Esophagus mucosa (tissue), 1 donor: ENCODE measurements around the gene KCTD7. TPM values are rescaled to one million over a fixed set of nuclear protein-coding genes. Genes with fewer than 3 reads are reported as not detected.
"Not testable (repeated sequence)": the region's sequence is repeated elsewhere in the genome, so short reads cannot be mapped to it uniquely, and the experiment has no call there.

Source experiments
- ATAC-seq: fragments of 200-7000 bp; cut with Tn5 transposase; one replicate; pipeline ENCODE4 v1.9.1; 2020
- total RNA-seq: library from RNA; stranded (reverse); gene quantifications from one replicate; pipeline ENCODE4 v1.2.4, GENCODE V29; 2023
- donor health status: DM: yes; HTN: yes; CAD: no.

KCTD7 gene
- total RNA-seq, 1 donor from 2014 or later = 2.1 TPM

- ATAC-seq = no peak
These were observed 11.4 kb upstream of the KCTD7 start for GRCh38 chr7:66617295-66617694.

GRCh38 chr7:66619341-66619948 lies 9.2 kb upstream of the KCTD7 start:
- ATAC-seq = not testable (repeated sequence)

- no peak for ATAC-seq
These were observed 2.2 kb upstream of the KCTD7 start for GRCh38 chr7:66626331-66626934.

- no peak for ATAC-seq
These were observed 1.5 kb upstream of the KCTD7 start for GRCh38 chr7:66627151-66627681.

GRCh38 chr7:66627881-66628360 lies 760 bp upstream of the KCTD7 start:
- peak; percentile 3 for ATAC-seq

- peak; percentile 2 for ATAC-seq
These were observed 761 bp downstream of the KCTD7 start for GRCh38 chr7:66629222-66630062.

- no peak for ATAC-seq
These were observed 1.9 kb downstream of the KCTD7 start for GRCh38 chr7:66630531-66630930.

- no peak for ATAC-seq
These were observed 2.8 kb downstream of the KCTD7 start for GRCh38 chr7:66631471-66631870.

- ATAC-seq = no peak
These were observed 6.1 kb downstream of the KCTD7 start for GRCh38 chr7:66634816-66635215.

- ATAC-seq = not testable (repeated sequence)
These were observed 6.8 kb downstream of the KCTD7 start for GRCh38 chr7:66635322-66635981.

GRCh38 chr7:66635982-66636546 lies 7.4 kb downstream of the KCTD7 start:
- peak; percentile 90 for ATAC-seq

GRCh38 chr7:66638309-66639099 lies 9.8 kb downstream of the KCTD7 start:
- ATAC-seq = no peak

- no peak for ATAC-seq
These were observed 11.1 kb downstream of the KCTD7 start for GRCh38 chr7:66639773-66640172.

GRCh38 chr7:66640802-66641525 lies 12.3 kb downstream of the KCTD7 start:
- no peak for ATAC-seq

GRCh38 chr7:66641526-66641871 lies 12.8 kb downstream of the KCTD7 start:
- no peak for ATAC-seq

GRCh38 chr7:66642186-66642585 lies 13.5 kb downstream of the KCTD7 start:
- ATAC-seq = no peak

- no peak for ATAC-seq
These were observed 14.3 kb downstream of the KCTD7 start for GRCh38 chr7:66642932-66643331.

- ATAC-seq = no peak
These were observed 14.7 kb downstream of the KCTD7 start for GRCh38 chr7:66643395-66643794.

GRCh38 chr7:66651026-66651425 lies 22.3 kb downstream of the KCTD7 start:
- ATAC-seq = not testable (repeated sequence)

GRCh38 chr7:66653719-66654274 lies 25.1 kb downstream of the KCTD7 start:
- ATAC-seq = not testable (repeated sequence)
